DOHH2 (cell line): Measurements from ENCODE around the gene ZNRF3.

Experiments
- H3F3A ChIP-seq: fragments of 200-600 bp; sonication (generic), shearing (Covaris generic); 2 replicates; pipeline ENCODE4 v1.6.0; 2016; ENCODE audit warnings: antibody characterized with exemption, mild to moderate bottlenecking; ENCODE audit not compliant: control insufficient read depth, insufficient read depth
- H3K27ac ChIP-seq: fragments of 200-600 bp; sonication (generic); 2 replicates; pipeline ENCODE4 v1.5.1; 2014; ENCODE audit warnings: low read depth, mild to moderate bottlenecking, low read length, moderate library complexity
- H3K27me3 ChIP-seq: fragments of 200-600 bp; sonication (generic); 2 replicates; pipeline ENCODE4 v1.6.1; 2014; ENCODE audit warnings: mild to moderate bottlenecking, low read length, mixed read lengths; ENCODE audit not compliant: control insufficient read depth
- H3K36me3 ChIP-seq: fragments of 200-600 bp; sonication (generic); 2 replicates; pipeline ENCODE4 v1.6.1; 2014; ENCODE audit warnings: mild to moderate bottlenecking, low read length, moderate library complexity, mixed read lengths; ENCODE audit not compliant: control insufficient read depth
- H3K4me1 ChIP-seq: fragments of 200-600 bp; sonication (generic); 2 replicates; pipeline ENCODE4 v1.6.1; 2014; ENCODE audit warnings: mild to moderate bottlenecking, low read length, mixed read lengths; ENCODE audit not compliant: control insufficient read depth
- H3K4me2 ChIP-seq: fragments of 200-600 bp; sonication (generic); 2 replicates; pipeline ENCODE4 v1.6.0; 2014; ENCODE audit warnings: mild to moderate bottlenecking, low read length, moderate library complexity
- H3K4me3 ChIP-seq: fragments of 200-600 bp; sonication (generic); 2 replicates; pipeline ENCODE4 v1.5.1; 2014; ENCODE audit warnings: mild to moderate bottlenecking, low read length, mixed read lengths
- H3K79me2 ChIP-seq: fragments of 200-600 bp; sonication (generic); 2 replicates; pipeline ENCODE4 v1.6.1; 2014; ENCODE audit warnings: mild to moderate bottlenecking, low read length, mixed read lengths; ENCODE audit not compliant: control insufficient read depth
- H3K9me2 ChIP-seq: fragments of 200-600 bp; sonication (generic); replicated peaks from 2 replicates; pipeline ENCODE4 v1.6.1; 2014; ENCODE audit warnings: mild to moderate bottlenecking, low read length, mixed read lengths; ENCODE audit not compliant: control insufficient read depth
- H3K9me3 ChIP-seq: fragments of 200-600 bp; sonication (generic); 2 replicates; pipeline ENCODE4 v1.6.1; 2014; ENCODE audit warnings: antibody characterized with exemption, low read length, mixed read lengths; ENCODE audit not compliant: control insufficient read depth, insufficient read depth
- H4K20me1 ChIP-seq: fragments of 200-600 bp; sonication (generic); 2 replicates; pipeline ENCODE4 v1.6.0; 2014; ENCODE audit warnings: low read depth, mild to moderate bottlenecking, antibody characterized with exemption, low read length, moderate library complexity; ENCODE audit not compliant: control insufficient read depth, insufficient read depth
- EZH2phosphoT487 ChIP-seq: fragments of 200-600 bp; sonication (generic); IDR thresholded peaks from 2 replicates; pipeline ENCODE4 v1.6.1; 2017; ENCODE audit warnings: borderline replicate concordance, mild to moderate bottlenecking, antibody characterized with exemption, low read length, moderate library complexity, mixed read lengths
- TF ChIP-seq, protein P1 (sequence below): fragments of 200-600 bp; sonication (generic); IDR thresholded peaks from one replicate; pipeline ENCODE4 v1.5.1; 2014; ENCODE audit warnings: antibody characterized with exemption, mild to moderate bottlenecking, low read depth, low read length; ENCODE audit not compliant: poor library complexity, severe bottlenecking

Gene ZNRF3

GRCh38 chr22:29009148-29009547 is 125.8 kb downstream of the ZNRF3 start:
- Histone ChIP-seq H3K4me2 (no peak overlapping the region), H3K27me3 (peaks cover 19% of the 10 kb centered on the region), H3K4me3 (no peak overlapping the region), H3K27ac (no peak overlapping the region), H3K9me3 (no peaks in the 10 kb centered on the region), H3K9me2 (no peaks in the 10 kb centered on the region), H3K36me3 (no peaks in the 10 kb centered on the region), H3F3A (no peaks in the 10 kb centered on the region), H3K79me2 (no peaks in the 10 kb centered on the region), H4K20me1 (no peaks in the 10 kb centered on the region), H3K4me1 (no peaks in the 10 kb centered on the region)
- no peak for TF ChIP-seq EZH2phosphoT487
- TF ChIP-seq, protein P1, sequence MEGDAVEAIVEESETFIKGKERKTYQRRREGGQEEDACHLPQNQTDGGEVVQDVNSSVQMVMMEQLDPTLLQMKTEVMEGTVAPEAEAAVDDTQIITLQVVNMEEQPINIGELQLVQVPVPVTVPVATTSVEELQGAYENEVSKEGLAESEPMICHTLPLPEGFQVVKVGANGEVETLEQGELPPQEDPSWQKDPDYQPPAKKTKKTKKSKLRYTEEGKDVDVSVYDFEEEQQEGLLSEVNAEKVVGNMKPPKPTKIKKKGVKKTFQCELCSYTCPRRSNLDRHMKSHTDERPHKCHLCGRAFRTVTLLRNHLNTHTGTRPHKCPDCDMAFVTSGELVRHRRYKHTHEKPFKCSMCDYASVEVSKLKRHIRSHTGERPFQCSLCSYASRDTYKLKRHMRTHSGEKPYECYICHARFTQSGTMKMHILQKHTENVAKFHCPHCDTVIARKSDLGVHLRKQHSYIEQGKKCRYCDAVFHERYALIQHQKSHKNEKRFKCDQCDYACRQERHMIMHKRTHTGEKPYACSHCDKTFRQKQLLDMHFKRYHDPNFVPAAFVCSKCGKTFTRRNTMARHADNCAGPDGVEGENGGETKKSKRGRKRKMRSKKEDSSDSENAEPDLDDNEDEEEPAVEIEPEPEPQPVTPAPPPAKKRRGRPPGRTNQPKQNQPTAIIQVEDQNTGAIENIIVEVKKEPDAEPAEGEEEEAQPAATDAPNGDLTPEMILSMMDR, result no peak

DNA sequence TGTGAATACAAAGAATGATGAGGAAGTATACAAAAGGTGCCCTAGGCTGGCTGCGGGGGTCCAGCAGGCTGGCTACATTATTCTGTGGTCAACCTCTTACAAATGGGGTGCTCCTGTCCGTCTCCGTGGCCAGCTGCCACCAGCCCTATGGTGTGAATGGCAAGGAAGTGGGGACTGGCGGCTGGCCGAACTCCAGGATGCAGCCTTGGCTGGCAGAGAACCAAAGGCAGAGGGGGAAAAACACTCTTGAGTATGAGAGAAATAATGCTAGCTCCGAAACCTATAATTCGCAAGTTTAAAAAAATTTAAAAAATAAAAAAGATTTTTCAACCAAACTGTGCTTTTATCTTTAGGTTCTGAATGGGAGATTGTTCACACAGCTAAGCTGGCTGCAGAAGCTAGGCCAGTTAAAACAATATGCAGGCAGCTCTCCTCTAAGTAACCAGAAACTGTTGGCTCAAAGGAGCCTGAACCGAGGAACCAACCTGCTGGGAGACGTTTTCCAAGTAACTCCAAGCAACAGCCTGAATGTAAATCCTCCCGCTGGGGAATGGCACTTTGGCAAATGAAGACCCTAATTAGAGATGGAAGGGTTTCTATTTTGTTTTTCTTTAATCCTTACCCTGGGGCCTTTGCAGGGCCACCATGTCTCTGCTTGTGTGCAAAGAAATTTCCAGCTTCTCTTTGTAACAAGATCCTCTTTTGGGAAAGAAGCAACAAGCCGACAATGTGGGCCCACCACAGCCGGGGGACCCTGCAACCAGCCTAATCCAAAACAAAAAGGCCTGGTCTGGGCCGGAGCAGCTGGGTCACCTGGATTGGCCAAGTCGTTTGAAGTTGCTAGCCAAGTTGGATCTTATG is 128.1 kb downstream of the ZNRF3 start:
- Histone ChIP-seq H3K79me2 (no peaks in the 10 kb centered on the region), H3K4me2 (no peak overlapping the region), H3K4me3 (no peak overlapping the region), H3K27me3 (peaks cover 7% of the 10 kb centered on the region; the same call in 1 of the 2 replicates), H3K9me3 (no peaks in the 10 kb centered on the region), H3F3A (no peaks in the 10 kb centered on the region), H3K27ac (no peak overlapping the region), H3K4me1 (no peaks in the 10 kb centered on the region), H4K20me1 (no peaks in the 10 kb centered on the region), H3K9me2 (no peaks in the 10 kb centered on the region), H3K36me3 (no peaks in the 10 kb centered on the region)
- TF ChIP-seq EZH2phosphoT487, result no peak
- TF ChIP-seq, protein P1, result no peak

DNA sequence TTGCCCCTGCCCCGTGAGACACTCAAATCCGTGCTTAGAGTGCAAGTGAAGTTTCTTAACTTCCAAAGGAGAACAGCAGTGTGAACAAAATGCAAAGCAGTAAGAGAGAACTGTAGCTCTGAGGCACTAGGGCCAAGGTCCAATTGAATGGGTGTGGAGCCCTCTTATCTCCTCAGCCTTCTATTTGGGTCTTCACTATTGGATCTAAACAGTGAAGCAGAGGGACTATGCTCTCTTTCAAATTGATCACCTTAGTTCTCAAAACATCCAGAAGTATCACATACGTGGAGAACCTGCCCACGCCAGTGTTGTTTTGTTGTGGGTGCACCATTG is 128.7 kb downstream of the ZNRF3 start:
- H3F3A ChIP-seq, result no peaks in the 10 kb centered on the region
- no peaks in the 10 kb centered on the region for H3K79me2 ChIP-seq
- no peak overlapping the region for H3K4me2 ChIP-seq
- no peaks in the 10 kb centered on the region for H4K20me1 ChIP-seq
- no peak overlapping the region for H3K4me3 ChIP-seq
- peaks cover 7% of the 10 kb centered on the region; the same call in 1 of the 2 replicates for H3K27me3 ChIP-seq
- no peak for TF ChIP-seq EZH2phosphoT487
- TF ChIP-seq, protein P1, result no peak
- no peaks in the 10 kb centered on the region for H3K9me3 ChIP-seq
- H3K4me1 ChIP-seq, result no peaks in the 10 kb centered on the region
- H3K36me3 ChIP-seq, result no peaks in the 10 kb centered on the region
- no peaks in the 10 kb centered on the region for H3K9me2 ChIP-seq
- H3K27ac ChIP-seq, result no peak overlapping the region
